Mammary epithelial cell (primary cell): ENCODE data around the gene PLCXD3.

Experiments used
- CTCF ChIP-seq, 2 donors: IDR thresholded peaks in 1 of 2; conservative IDR thresholded peaks in 1 of 2; 2 replicates each; pipeline ENCODE4 v1.5.1; 2011 to 2012; ENCODE audit warnings: inconsistent platforms in 2 of 2, low read length in 2 of 2, mild to moderate bottlenecking in 2 of 2, control low read depth in 1 of 2, low read depth in 1 of 2; ENCODE audit not compliant: insufficient read depth in 1 of 2; ENCODE audit errors: extremely low read depth in 1 of 2
- EZH2 ChIP-seq: IDR thresholded peaks from 2 replicates; pipeline ENCODE4 v1.6.1; 2012; ENCODE audit warnings: low read length, inconsistent platforms, borderline replicate concordance

GRCh38 chr5:41522193-41522786 is 11.9 kb upstream of the PLCXD3 start:
- TF ChIP-seq EZH2 (no peak), CTCF (conservative IDR thresholded peaks at IDR 0.05 in 1 of 2, IDR thresholded peaks at IDR 0.05 in 1 of 2; ENCODE audit: extremely low read depth in 1 of 2, insufficient read depth in 1 of 2, low read depth in 1 of 2, low read length in 2 of 2) (no peak)
